ENCODE results near the gene FUT7.

Gene FUT7

GRCh38 chr9:137030538-137031527 is 1.1 kb downstream of the FUT7 start:
- FAIRE-seq, result no peak

- no peak for FAIRE-seq
These were observed 1.9 kb downstream of the FUT7 start for GRCh38 chr9:137030006-137030405.

- no peak for FAIRE-seq
These were observed 2.6 kb downstream of the FUT7 start for GRCh38 chr9:137029058-137029936.

GRCh38 chr9:137028263-137029057 is 3.4 kb downstream of the FUT7 start:
- FAIRE-seq, result no peak

- FAIRE-seq, result no peak
These were observed 4.3 kb downstream of the FUT7 start, which contains the start of gene ABCA2 for GRCh38 chr9:137027369-137028262. Gene ABCA2 (minus strand): TSS chr9:137028237. CDS start chr9:137028140, 97 bp downstream.

- FAIRE-seq, result no peak
These were observed 5.1 kb downstream of the FUT7 start for GRCh38 chr9:137026828-137027227.

- no peak for FAIRE-seq
These were observed 5.5 kb downstream of the FUT7 start for GRCh38 chr9:137026384-137026783.

GRCh38 chr9:137025517-137025966 is 6.3 kb downstream of the FUT7 start:
- no peak for FAIRE-seq

GRCh38 chr9:137023583-137023991 is 8.3 kb downstream of the FUT7 start:
- FAIRE-seq, result no peak

GRCh38 chr9:137023157-137023556 is 8.7 kb downstream of the FUT7 start:
- no peak for FAIRE-seq

- FAIRE-seq, result no peak
These were observed 9.3 kb downstream of the FUT7 start for GRCh38 chr9:137022662-137023008.

GRCh38 chr9:137021979-137022661 is 9.8 kb downstream of the FUT7 start:
- no peak for FAIRE-seq

- FAIRE-seq, result no peak
These were observed 10.3 kb downstream of the FUT7 start for GRCh38 chr9:137021568-137021978.

- FAIRE-seq, result no peak
These were observed 10.9 kb downstream of the FUT7 start for GRCh38 chr9:137020771-137021567.

GRCh38 chr9:137019891-137020683 is 11.8 kb downstream of the FUT7 start:
- FAIRE-seq, result no peak

GRCh38 chr9:137018761-137019559 is 12.9 kb downstream of the FUT7 start:
- no peak for FAIRE-seq

- FAIRE-seq, result no peak
These were observed 13.9 kb downstream of the FUT7 start for GRCh38 chr9:137017791-137018497.

- FAIRE-seq, result no peak
These were observed 14.8 kb downstream of the FUT7 start for GRCh38 chr9:137017071-137017470.
